Left lung (tissue), 10 donors: ENCODE measurements around the gene DDX39A. TPM values are rescaled to one million over a fixed set of nuclear protein-coding genes. Genes with fewer than 3 reads are reported as not detected.
A peak's percentile ranks its signal among the peaks of the same experiment; 100 is the strongest.
"Not testable (repeated sequence)": the region's sequence is repeated elsewhere in the genome, so short reads cannot be mapped to it uniquely, and the experiment has no call there.

Experiments used
- ATAC-seq: fragments of 200-7000 bp; cut with Tn5 transposase; one replicate; pipeline ENCODE4 v1.9.1; 2020; ENCODE audit warnings: moderate library complexity
- DNase-seq, 4 donors: peaks; one replicate each; pipeline ENCODE4 v3.0.0-alpha.2; 2013 to 2020
- H3K27ac ChIP-seq, 2 donors: fragments of 200-600 bp; sonication (generic) in 1 of 2; one replicate each; pipeline versions ENCODE4 v1.5.0 to v1.8.0; 2020 to 2021
- H3K27me3 ChIP-seq, 2 donors: fragments of 200-600 bp; sonication (generic) in 1 of 2; one replicate each; pipeline versions ENCODE4 v1.5.0 to v1.8.0; 2020 to 2021
- H3K36me3 ChIP-seq, 2 donors: fragments of 200-600 bp; sonication (generic) in 1 of 2; one replicate each; pipeline versions ENCODE4 v1.5.0 to v1.8.0; 2020 to 2021
- H3K4me1 ChIP-seq, 2 donors: fragments of 200-600 bp; one replicate each; pipeline ENCODE4 v1.8.0; 2021
- H3K4me3 ChIP-seq, 2 donors: fragments of 200-600 bp; sonication (generic) in 1 of 2; one replicate each; pipeline versions ENCODE4 v1.5.0 to v1.8.0; 2020 to 2021; ENCODE audit warnings: mild to moderate bottlenecking in 1 of 2
- H3K9me3 ChIP-seq, 2 donors: fragments of 200-600 bp; sonication (generic) in 1 of 2; one replicate each; pipeline versions ENCODE4 v1.5.0 to v1.8.0; 2020 to 2021
- CTCF ChIP-seq, 2 donors: fragments of 200-600 bp; sonication (generic) in 1 of 2; IDR thresholded peaks; one replicate each; pipeline versions ENCODE4 v1.5.0 to v1.8.0; 2021; ENCODE audit warnings: antibody characterized with exemption in 2 of 2
- intact Hi-C, 2 donors: fragments of 100-400 bp; cut with DNase I; formaldehyde crosslinking; loops; one replicate each; pipeline versions ENCODE4 v1.11.2 to v1.14.2; 2022
- polyA plus RNA-seq, 6 donors: library from polyadenylated mRNA; unstranded; fragments of 120-200 nt; gene quantifications; one replicate each; pipeline ENCODE4 v1.2.1, GENCODE V29; 2013; ENCODE audit not compliant: insufficient read length in 6 of 6
- total RNA-seq, 2 donors: library from RNA; stranded (reverse); fragmentation: NEBNext Ultra II Directional; extraction: Animal tissue kit (Norgen Biotek cat#: 25700); gene quantifications; one replicate each; pipeline ENCODE4 v1.2.1, GENCODE V29; 2021
- donor health status: DM: no; HTN: yes; CAD: no.
- donor health status: DM: no; HTN: no; CAD: no.

Gene DDX39A
- total and polyA plus RNA-seq, 8 donors, result 42.5 to 90.1 (median 49.9) TPM

GRCh38 chr19:14379294-14380065 is 39.7 kb downstream of the DDX39A start:
- H3K36me3 ChIP-seq, result no peaks in the 10 kb centered on the region
- ATAC-seq (no peak), DNase-seq (no peak)
- H3K27me3 ChIP-seq, result no peaks in the 10 kb centered on the region
- H3K4me3 ChIP-seq, result no peak overlapping the region
- intact Hi-C loops, result no loop called here
- peak overlapping the region; percentile 89 to 99 for H3K27ac ChIP-seq
- H3K4me1 ChIP-seq, result peaks cover 33 to 71% of the 10 kb centered on the region in 2 donors
- no peaks in the 10 kb centered on the region for H3K9me3 ChIP-seq
- no peak for TF ChIP-seq CTCF (IDR thresholded peaks at IDR 0.05)

GRCh38 chr19:14378890-14379289 is 40.3 kb downstream of the DDX39A start:
- no peak for DNase-seq
- no peak for ATAC-seq
- no peaks in the 10 kb centered on the region for H3K36me3 ChIP-seq
- peaks cover 28 to 71% of the 10 kb centered on the region in 2 donors for H3K4me1 ChIP-seq
- H3K9me3 ChIP-seq, result no peaks in the 10 kb centered on the region
- no peak for TF ChIP-seq CTCF (IDR thresholded peaks at IDR 0.05)
- H3K4me3 ChIP-seq, result no peak overlapping the region
- peak overlapping the region; percentile 89 to 99 for H3K27ac ChIP-seq
- intact Hi-C loops, result no loop called here
- no peaks in the 10 kb centered on the region for H3K27me3 ChIP-seq

GRCh38 chr19:14377883-14378328 is 41.2 kb downstream of the DDX39A start:
- intact Hi-C loops, result no loop called here
- peak overlapping the region in 1 of 2 donors; percentile 14 for H3K27ac ChIP-seq
- peaks cover 22 to 71% of the 10 kb centered on the region in 2 donors for H3K4me1 ChIP-seq
- DNase-seq, result no peak
- no peak overlapping the region for H3K4me3 ChIP-seq
- no peak for TF ChIP-seq CTCF (IDR thresholded peaks at IDR 0.05)
- no peaks in the 10 kb centered on the region for H3K27me3 ChIP-seq
- no peaks in the 10 kb centered on the region for H3K36me3 ChIP-seq
- no peak for ATAC-seq
- no peaks in the 10 kb centered on the region for H3K9me3 ChIP-seq

- peak overlapping the region; percentile 80 to 94 for H3K27ac ChIP-seq
- peaks cover 21 to 84% of the 10 kb centered on the region in 2 donors for H3K4me1 ChIP-seq
- H3K4me3 ChIP-seq, result no peak overlapping the region
- ATAC-seq (peak; percentile 48), DNase-seq (peak in 1 of 4 donors; percentile 61)
- intact Hi-C loops, result no loop called here
- no peaks in the 10 kb centered on the region for H3K27me3 ChIP-seq
- H3K9me3 ChIP-seq, result no peaks in the 10 kb centered on the region
- TF ChIP-seq CTCF (IDR thresholded peaks at IDR 0.05), result no peak
- no peaks in the 10 kb centered on the region for H3K36me3 ChIP-seq
Measured at GRCh38 chr19:14375582-14376291, 43.4 kb downstream of the DDX39A start.

GRCh38 chr19:14375055-14375581 is 44.0 kb downstream of the DDX39A start:
- Histone ChIP-seq H3K27me3 (no peaks in the 10 kb centered on the region), H3K36me3 (no peaks in the 10 kb centered on the region), H3K9me3 (no peaks in the 10 kb centered on the region), H3K27ac (peak overlapping the region; percentile 80 to 94), H3K4me3 (no peak overlapping the region), H3K4me1 (peaks cover 17 to 84% of the 10 kb centered on the region in 2 donors)
- ATAC-seq, result peak; percentile 71
- intact Hi-C loops, result no loop called here
- peak in 2 of 4 donors; percentile 80 to 89 for DNase-seq
- TF ChIP-seq CTCF (IDR thresholded peaks at IDR 0.05), result no peak

- H3K4me3 ChIP-seq, H3K36me3 ChIP-seq, intact Hi-C loops, H3K27me3 ChIP-seq, ATAC-seq, H3K9me3 ChIP-seq, DNase-seq: not testable (repeated sequence)
- Histone ChIP-seq H3K27ac (peak overlapping the region; percentile 44 to 94), H3K4me1 (peaks cover 17 to 84% of the 10 kb centered on the region in 2 donors)
Measured at GRCh38 chr19:14374313-14374712, 44.8 kb downstream of the DDX39A start.

- ATAC-seq, result peak; percentile 12
- H3K9me3 ChIP-seq, DNase-seq, intact Hi-C loops, H3K4me3 ChIP-seq, H3K27me3 ChIP-seq, H3K36me3 ChIP-seq: not testable (repeated sequence)
- Histone ChIP-seq H3K4me1 (peaks cover 11 to 88% of the 10 kb centered on the region in 2 donors), H3K27ac (peak overlapping the region in 1 of 2 donors; percentile 94)
Measured at GRCh38 chr19:14372384-14373077, 46.6 kb downstream of the DDX39A start.
